Measurements from ENCODE around the gene IGSF5. TPM values are rescaled to one million over a fixed set of nuclear protein-coding genes. Genes with fewer than 3 reads are reported as not detected.

IGSF5 gene
- total and polyA plus RNA-seq, 4 donors, result 0.03 to 0.08 TPM; not detected in 2

GRCh38 chr21:39703578-39703977 is 41.4 kb upstream of the IGSF5 start:
- H3K4me3 ChIP-seq (ENCODE audit: low read depth in 1 of 3, low read length in 3 of 3), result no peak overlapping the region
- no peak overlapping the region for H3K27ac ChIP-seq (ENCODE audit: low read depth in 1 of 2, low read length in 2 of 2)
- no peaks in the 10 kb centered on the region for H3K36me3 ChIP-seq (ENCODE audit: control insufficient read depth in 4 of 4, insufficient read depth in 3 of 4, low read depth in 1 of 4, low read length in 3 of 4)
- TF ChIP-seq TAF1 (conservative IDR thresholded peaks at IDR 0.05), result no peak
- TF ChIP-seq RAD21 (IDR thresholded peaks at IDR 0.05), result no peak
- TF ChIP-seq FOXA1 (IDR thresholded peaks at IDR 0.05), result no peak
- TF ChIP-seq FOXA2 (IDR thresholded peaks at IDR 0.05), result no peak
- TF ChIP-seq, protein P1, sequence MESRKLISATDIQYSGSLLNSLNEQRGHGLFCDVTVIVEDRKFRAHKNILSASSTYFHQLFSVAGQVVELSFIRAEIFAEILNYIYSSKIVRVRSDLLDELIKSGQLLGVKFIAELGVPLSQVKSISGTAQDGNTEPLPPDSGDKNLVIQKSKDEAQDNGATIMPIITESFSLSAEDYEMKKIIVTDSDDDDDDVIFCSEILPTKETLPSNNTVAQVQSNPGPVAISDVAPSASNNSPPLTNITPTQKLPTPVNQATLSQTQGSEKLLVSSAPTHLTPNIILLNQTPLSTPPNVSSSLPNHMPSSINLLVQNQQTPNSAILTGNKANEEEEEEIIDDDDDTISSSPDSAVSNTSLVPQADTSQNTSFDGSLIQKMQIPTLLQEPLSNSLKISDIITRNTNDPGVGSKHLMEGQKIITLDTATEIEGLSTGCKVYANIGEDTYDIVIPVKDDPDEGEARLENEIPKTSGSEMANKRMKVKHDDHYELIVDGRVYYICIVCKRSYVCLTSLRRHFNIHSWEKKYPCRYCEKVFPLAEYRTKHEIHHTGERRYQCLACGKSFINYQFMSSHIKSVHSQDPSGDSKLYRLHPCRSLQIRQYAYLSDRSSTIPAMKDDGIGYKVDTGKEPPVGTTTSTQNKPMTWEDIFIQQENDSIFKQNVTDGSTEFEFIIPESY (IDR thresholded peaks at IDR 0.05), result no peak
- no peak for TF ChIP-seq EGR1 (IDR thresholded peaks at IDR 0.05; ENCODE audit: low read depth in 2 of 2)
- no peak for TF ChIP-seq JUND (IDR thresholded peaks at IDR 0.05)
- H3K4me1 ChIP-seq (ENCODE audit: control insufficient read depth in 4 of 4, insufficient read depth in 4 of 4, low read length in 3 of 4), result no peaks in the 10 kb centered on the region
- no peak overlapping the region for H3K9ac ChIP-seq (ENCODE audit: low read depth in 1 of 2, low read length in 2 of 2)
- WGBS, result 39% methylated on average over 1 of the region's 1 CpG
- H3K9me3 ChIP-seq (ENCODE audit: control insufficient read depth in 4 of 4, low read length in 3 of 4), result peaks cover 0 to 6% (median 3%) of the 10 kb centered on the region in 4 donors
- H3K27me3 ChIP-seq (ENCODE audit: control insufficient read depth in 4 of 4, insufficient read depth in 4 of 4, low read length in 3 of 4), result peaks cover 0 to 6% (median 0%) of the 10 kb centered on the region in 4 donors
- no peak for DNase-seq (ENCODE audit: low spot score)

DNA sequence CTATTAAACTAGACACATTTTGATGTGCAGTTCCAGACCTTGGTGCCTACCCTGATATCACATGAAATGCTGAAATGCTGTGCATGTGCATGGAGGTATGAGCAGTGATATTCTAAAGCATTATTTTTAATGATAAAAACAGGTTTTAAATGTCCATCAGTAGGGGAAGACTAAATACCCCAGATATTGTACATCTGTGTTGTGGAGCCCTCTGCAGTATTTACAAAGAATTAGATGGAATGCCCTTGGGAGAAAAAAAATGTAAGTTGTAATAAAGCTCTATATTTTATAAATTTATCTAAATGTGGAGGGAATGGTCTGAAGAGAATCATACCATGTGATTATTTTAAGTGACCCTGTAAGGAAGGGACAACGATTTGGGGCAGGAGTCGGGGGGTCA is 39.1 kb upstream of the IGSF5 start:
- peaks cover 0 to 7% (median 0%) of the 10 kb centered on the region in 4 donors for H3K27me3 ChIP-seq (ENCODE audit: control insufficient read depth in 4 of 4, insufficient read depth in 4 of 4, low read length in 3 of 4)
- TF ChIP-seq RAD21 (IDR thresholded peaks at IDR 0.05) (no peak), NR2F2 (IDR thresholded peaks at IDR 0.05) (no peak), FOXA1 (IDR thresholded peaks at IDR 0.05) (no peak), GABPA (IDR thresholded peaks at IDR 0.05 in 1 of 2, conservative IDR thresholded peaks at IDR 0.05 in 1 of 2) (no peak), EGR1 (IDR thresholded peaks at IDR 0.05; ENCODE audit: low read depth in 2 of 2) (no peak)
- TF ChIP-seq, protein P2, sequence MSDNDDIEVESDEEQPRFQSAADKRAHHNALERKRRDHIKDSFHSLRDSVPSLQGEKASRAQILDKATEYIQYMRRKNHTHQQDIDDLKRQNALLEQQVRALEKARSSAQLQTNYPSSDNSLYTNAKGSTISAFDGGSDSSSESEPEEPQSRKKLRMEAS (IDR thresholded peaks at IDR 0.05), result no peak
- TF ChIP-seq, protein P3, sequence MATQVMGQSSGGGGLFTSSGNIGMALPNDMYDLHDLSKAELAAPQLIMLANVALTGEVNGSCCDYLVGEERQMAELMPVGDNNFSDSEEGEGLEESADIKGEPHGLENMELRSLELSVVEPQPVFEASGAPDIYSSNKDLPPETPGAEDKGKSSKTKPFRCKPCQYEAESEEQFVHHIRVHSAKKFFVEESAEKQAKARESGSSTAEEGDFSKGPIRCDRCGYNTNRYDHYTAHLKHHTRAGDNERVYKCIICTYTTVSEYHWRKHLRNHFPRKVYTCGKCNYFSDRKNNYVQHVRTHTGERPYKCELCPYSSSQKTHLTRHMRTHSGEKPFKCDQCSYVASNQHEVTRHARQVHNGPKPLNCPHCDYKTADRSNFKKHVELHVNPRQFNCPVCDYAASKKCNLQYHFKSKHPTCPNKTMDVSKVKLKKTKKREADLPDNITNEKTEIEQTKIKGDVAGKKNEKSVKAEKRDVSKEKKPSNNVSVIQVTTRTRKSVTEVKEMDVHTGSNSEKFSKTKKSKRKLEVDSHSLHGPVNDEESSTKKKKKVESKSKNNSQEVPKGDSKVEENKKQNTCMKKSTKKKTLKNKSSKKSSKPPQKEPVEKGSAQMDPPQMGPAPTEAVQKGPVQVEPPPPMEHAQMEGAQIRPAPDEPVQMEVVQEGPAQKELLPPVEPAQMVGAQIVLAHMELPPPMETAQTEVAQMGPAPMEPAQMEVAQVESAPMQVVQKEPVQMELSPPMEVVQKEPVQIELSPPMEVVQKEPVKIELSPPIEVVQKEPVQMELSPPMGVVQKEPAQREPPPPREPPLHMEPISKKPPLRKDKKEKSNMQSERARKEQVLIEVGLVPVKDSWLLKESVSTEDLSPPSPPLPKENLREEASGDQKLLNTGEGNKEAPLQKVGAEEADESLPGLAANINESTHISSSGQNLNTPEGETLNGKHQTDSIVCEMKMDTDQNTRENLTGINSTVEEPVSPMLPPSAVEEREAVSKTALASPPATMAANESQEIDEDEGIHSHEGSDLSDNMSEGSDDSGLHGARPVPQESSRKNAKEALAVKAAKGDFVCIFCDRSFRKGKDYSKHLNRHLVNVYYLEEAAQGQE (IDR thresholded peaks at IDR 0.05), result no peak
- TF ChIP-seq, protein P1 (IDR thresholded peaks at IDR 0.05), result no peak
- H3K9ac ChIP-seq (ENCODE audit: low read depth in 1 of 2, low read length in 2 of 2), result no peak overlapping the region
- no peaks in the 10 kb centered on the region for H3K36me3 ChIP-seq (ENCODE audit: control insufficient read depth in 4 of 4, insufficient read depth in 3 of 4, low read depth in 1 of 4, low read length in 3 of 4)
- peaks cover 0 to 6% (median 3%) of the 10 kb centered on the region in 4 donors for H3K9me3 ChIP-seq (ENCODE audit: control insufficient read depth in 4 of 4, low read length in 3 of 4)
- H3K27ac ChIP-seq (ENCODE audit: low read depth in 1 of 2, low read length in 2 of 2), result no peak overlapping the region
- H3K4me1 ChIP-seq (ENCODE audit: control insufficient read depth in 4 of 4, insufficient read depth in 4 of 4, low read length in 3 of 4), result no peaks in the 10 kb centered on the region
- 73% methylated on average over 2 of the region's 2 CpGs for WGBS
- no peak overlapping the region for H3K4me3 ChIP-seq (ENCODE audit: low read depth in 1 of 3, low read length in 3 of 3)
- no peak for DNase-seq (ENCODE audit: low spot score)
